ENCODE data around the gene AIDA.

AIDA gene

GRCh38 chr1:222624214-222624613 lies 88.1 kb downstream of the AIDA start:
- in situ Hi-C loops (cut with MboI; ENCODE audit: low sequenced_read_pairs), result no loop called here
- peaks cover 5% of the 10 kb centered on the region; the same call in 1 of the 2 replicates for H3K4me1 ChIP-seq

GRCh38 chr1:222623458-222623857 lies 88.8 kb downstream of the AIDA start:
- no peak for DNase-seq (ENCODE audit: low spot score in 2 of 2)
- in situ Hi-C loops (cut with MboI; ENCODE audit: low sequenced_read_pairs), result no loop called here
- peaks cover 43% of the 10 kb centered on the region for H3K36me3 ChIP-seq (replicated peaks)

More at GRCh38 chr1:222624214-222624613, 88.1 kb downstream of the AIDA start:
- Histone ChIP-seq H3K9me3 (no peaks in the 10 kb centered on the region), H3K36me3 (replicated peaks) (peaks cover 51% of the 10 kb centered on the region), H3K27me3 (ENCODE audit: low read depth) (no peaks in the 10 kb centered on the region), H3K4me3 (no peak overlapping the region)
- DNase-seq (ENCODE audit: low spot score in 2 of 2), result no peak

GRCh38 chr1:222622765-222623164 lies 89.5 kb downstream of the AIDA start:
- in situ Hi-C loops (cut with MboI; ENCODE audit: low sequenced_read_pairs), result no loop called here
- Histone ChIP-seq H3K9me3 (no peaks in the 10 kb centered on the region), H3K4me3 (no peak overlapping the region), H3K4me1 (peaks cover 5% of the 10 kb centered on the region; the same call in 1 of the 2 replicates), H3K36me3 (replicated peaks) (peaks cover 36% of the 10 kb centered on the region), H3K27me3 (ENCODE audit: low read depth) (no peaks in the 10 kb centered on the region)
- DNase-seq (ENCODE audit: low spot score in 2 of 2), result no peak

More at GRCh38 chr1:222623458-222623857, 88.8 kb downstream of the AIDA start:
- H3K9me3 ChIP-seq, result no peaks in the 10 kb centered on the region
- H3K27me3 ChIP-seq (ENCODE audit: low read depth), result no peaks in the 10 kb centered on the region
- peaks cover 5% of the 10 kb centered on the region; the same call in 1 of the 2 replicates for H3K4me1 ChIP-seq
- no peak overlapping the region for H3K4me3 ChIP-seq

GRCh38 chr1:222620566-222620965 lies 91.7 kb downstream of the AIDA start:
- in situ Hi-C loops (cut with MboI; ENCODE audit: low sequenced_read_pairs), result no loop called here
- Histone ChIP-seq H3K4me1 (peaks cover 5% of the 10 kb centered on the region), H3K9me3 (no peaks in the 10 kb centered on the region)

GRCh38 chr1:222618880-222619596 lies 93.3 kb downstream of the AIDA start:
- no peaks in the 10 kb centered on the region for H3K27me3 ChIP-seq (ENCODE audit: low read depth)
- DNase-seq (ENCODE audit: low spot score in 2 of 2), result peak; percentile 20 to 60

More at GRCh38 chr1:222620566-222620965, 91.7 kb downstream of the AIDA start:
- H3K27me3 ChIP-seq (ENCODE audit: low read depth), result no peaks in the 10 kb centered on the region
- H3K4me3 ChIP-seq, result no peak overlapping the region
- peaks cover 20% of the 10 kb centered on the region for H3K36me3 ChIP-seq (replicated peaks)
- no peak for DNase-seq (ENCODE audit: low spot score in 2 of 2)

More at GRCh38 chr1:222618880-222619596, 93.3 kb downstream of the AIDA start:
- in situ Hi-C loops (cut with MboI; ENCODE audit: low sequenced_read_pairs), result no loop called here
- Histone ChIP-seq H3K9me3 (no peaks in the 10 kb centered on the region), H3K4me1 (peaks cover 5% of the 10 kb centered on the region), H3K36me3 (replicated peaks) (peaks cover 7% of the 10 kb centered on the region), H3K4me3 (peak overlapping the region; percentile 55)

Measured in HAP-1 (cell line).